Effector memory CD4-positive, alpha-beta T cell (primary cell): ENCODE measurements around the gene MCM6.
"Not testable (repeated sequence)": the region's sequence is repeated elsewhere in the genome, so short reads cannot be mapped to it uniquely, and the experiment has no call there.

Source experiments
- DNase-seq, 3 donors: peaks; one replicate each; pipeline ENCODE4 v3.0.0-alpha.2; 2020
- H3K27ac ChIP-seq: 2 replicates; pipeline ENCODE4 v1.7.0; 2013; ENCODE audit warnings: mild to moderate bottlenecking, low read length, moderate library complexity; ENCODE audit not compliant: insufficient read depth, poor library complexity, severe bottlenecking
- H3K27me3 ChIP-seq: replicated peaks from 2 replicates; pipeline ENCODE4 v1.7.0; 2013; ENCODE audit warnings: mild to moderate bottlenecking, low read length; ENCODE audit not compliant: insufficient read depth, control insufficient read depth, poor library complexity, severe bottlenecking
- H3K36me3 ChIP-seq: 2 replicates; pipeline ENCODE4 v1.7.0; 2013; ENCODE audit warnings: mild to moderate bottlenecking, low read length, moderate library complexity; ENCODE audit not compliant: control insufficient read depth, insufficient read depth
- H3K4me1 ChIP-seq: 2 replicates; pipeline ENCODE4 v1.7.0; 2013; ENCODE audit warnings: low read length, mild to moderate bottlenecking; ENCODE audit not compliant: control insufficient read depth, insufficient read depth, poor library complexity, severe bottlenecking
- H3K4me3 ChIP-seq: 2 replicates; pipeline ENCODE4 v1.7.0; 2013; ENCODE audit warnings: low read length, low read depth, mild to moderate bottlenecking; ENCODE audit not compliant: insufficient read depth, poor library complexity, severe bottlenecking
- H3K9me3 ChIP-seq: 2 replicates; pipeline ENCODE4 v1.7.0; 2013; ENCODE audit warnings: mild to moderate bottlenecking, low read length, moderate library complexity; ENCODE audit not compliant: control insufficient read depth

MCM6 gene

GRCh38 chr2:135812907-135813511 lies 63.2 kb downstream of the MCM6 start:
- no peak overlapping the region for H3K4me3 ChIP-seq
- DNase-seq = no peak
- H3K36me3 ChIP-seq = no peaks in the 10 kb centered on the region
- no peaks in the 10 kb centered on the region for H3K9me3 ChIP-seq
- H3K27me3 ChIP-seq = no peaks in the 10 kb centered on the region
- H3K4me1 ChIP-seq = no peaks in the 10 kb centered on the region
- H3K27ac ChIP-seq = no peak overlapping the region

GRCh38 chr2:135807874-135808273 lies 68.4 kb downstream of the MCM6 start:
- H3K9me3 ChIP-seq, H3K27ac ChIP-seq, DNase-seq, H3K27me3 ChIP-seq, H3K4me1 ChIP-seq, H3K36me3 ChIP-seq, H3K4me3 ChIP-seq: not testable (repeated sequence)

- H3K9me3 ChIP-seq = no peaks in the 10 kb centered on the region
- no peak overlapping the region for H3K27ac ChIP-seq
- H3K36me3 ChIP-seq = no peaks in the 10 kb centered on the region
- H3K4me3 ChIP-seq = no peak overlapping the region
- no peaks in the 10 kb centered on the region for H3K27me3 ChIP-seq
- DNase-seq = no peak
- no peaks in the 10 kb centered on the region for H3K4me1 ChIP-seq
These were observed 73.0 kb downstream of the MCM6 start for GRCh38 chr2:135803278-135803677.

- Histone ChIP-seq H3K27ac (no peak overlapping the region), H3K27me3 (no peaks in the 10 kb centered on the region), H3K4me3 (no peak overlapping the region), H3K9me3 (no peaks in the 10 kb centered on the region), H3K4me1 (no peaks in the 10 kb centered on the region), H3K36me3 (no peaks in the 10 kb centered on the region)
- DNase-seq = no peak
These were observed 73.9 kb downstream of the MCM6 start for GRCh38 chr2:135802350-135802749.

GRCh38 chr2:135800513-135801460 lies 75.5 kb downstream of the MCM6 start:
- Histone ChIP-seq H3K4me3 (no peak overlapping the region), H3K4me1 (no peaks in the 10 kb centered on the region), H3K9me3 (no peaks in the 10 kb centered on the region), H3K27me3 (no peaks in the 10 kb centered on the region), H3K27ac (no peak overlapping the region), H3K36me3 (no peaks in the 10 kb centered on the region)
- no peak for DNase-seq

- no peak overlapping the region for H3K4me3 ChIP-seq
- H3K27me3 ChIP-seq = no peaks in the 10 kb centered on the region
- H3K4me1 ChIP-seq = no peaks in the 10 kb centered on the region
- no peak for DNase-seq
- H3K36me3 ChIP-seq = no peaks in the 10 kb centered on the region
- H3K9me3 ChIP-seq = no peaks in the 10 kb centered on the region
- H3K27ac ChIP-seq = no peak overlapping the region
These were observed 76.5 kb downstream of the MCM6 start for GRCh38 chr2:135799738-135800137.

GRCh38 chr2:135798762-135799161 lies 77.5 kb downstream of the MCM6 start:
- Histone ChIP-seq H3K27ac (no peak overlapping the region), H3K27me3 (no peaks in the 10 kb centered on the region), H3K9me3 (no peaks in the 10 kb centered on the region), H3K4me1 (no peaks in the 10 kb centered on the region), H3K4me3 (no peak overlapping the region), H3K36me3 (no peaks in the 10 kb centered on the region)
- DNase-seq = no peak

- Histone ChIP-seq H3K27me3 (no peaks in the 10 kb centered on the region), H3K27ac (no peak overlapping the region), H3K4me1 (no peaks in the 10 kb centered on the region), H3K36me3 (no peaks in the 10 kb centered on the region), H3K9me3 (no peaks in the 10 kb centered on the region), H3K4me3 (no peak overlapping the region)
- DNase-seq = no peak
These were observed 78.0 kb downstream of the MCM6 start for GRCh38 chr2:135798275-135798705.

- Histone ChIP-seq H3K36me3 (no peaks in the 10 kb centered on the region), H3K4me3 (no peak overlapping the region), H3K27ac (no peak overlapping the region), H3K4me1 (no peaks in the 10 kb centered on the region), H3K9me3 (no peaks in the 10 kb centered on the region), H3K27me3 (no peaks in the 10 kb centered on the region)
- peak; percentile 31 to 47 (median 38) for DNase-seq
These were observed 78.6 kb downstream of the MCM6 start for GRCh38 chr2:135797497-135798274.
